WTC11 (cell line): Measurements from ENCODE around the gene EEA1.

Source experiments
- ATF3 ChIP-seq: sonication (generic); formaldehyde crosslinking; conservative IDR thresholded peaks from 2 replicates; pipeline ENCODE4 v1.8.1; 2022; ENCODE audit warnings: mild to moderate bottlenecking, missing genetic modification reagents
- ATF6 ChIP-seq: sonication (generic); formaldehyde crosslinking; IDR thresholded peaks from 2 replicates; pipeline ENCODE4 v1.8.1; 2023; ENCODE audit warnings: mild to moderate bottlenecking, missing genetic modification reagents
- ESRRA ChIP-seq: sonication (generic); formaldehyde crosslinking; IDR thresholded peaks from 2 replicates; pipeline ENCODE4 v1.8.1; 2022; ENCODE audit warnings: mild to moderate bottlenecking, missing genetic modification reagents, borderline replicate concordance
- ETV6 ChIP-seq: sonication (generic); formaldehyde crosslinking; IDR thresholded peaks from 2 replicates; pipeline ENCODE4 v1.8.1; 2022; ENCODE audit warnings: mild to moderate bottlenecking, missing genetic modification reagents
- NFE2L1 ChIP-seq: sonication (generic); formaldehyde crosslinking; IDR thresholded peaks from 2 replicates; pipeline ENCODE4 v1.8.1; 2023; ENCODE audit warnings: missing genetic modification reagents
- ZNF232 ChIP-seq: sonication (generic); formaldehyde crosslinking; IDR thresholded peaks from 2 replicates; pipeline ENCODE4 v1.8.0; 2022; ENCODE audit warnings: mild to moderate bottlenecking, missing genetic modification reagents
- ZNF263 ChIP-seq: sonication (generic); formaldehyde crosslinking; IDR thresholded peaks from 2 replicates; pipeline ENCODE4 v1.8.1; 2022; ENCODE audit warnings: low read depth, mild to moderate bottlenecking, moderate library complexity, missing genetic modification reagents
- TF ChIP-seq, protein P1 (sequence below): fragments of 200-600 bp; IDR thresholded peaks from 2 replicates; pipeline ENCODE4 v1.8.0; 2022; ENCODE audit warnings: antibody characterized with exemption

- TF ChIP-seq ATF6, result no peak
- no peak for TF ChIP-seq ETV6 (CRISPR knock-in tag)
- TF ChIP-seq, protein P1, sequence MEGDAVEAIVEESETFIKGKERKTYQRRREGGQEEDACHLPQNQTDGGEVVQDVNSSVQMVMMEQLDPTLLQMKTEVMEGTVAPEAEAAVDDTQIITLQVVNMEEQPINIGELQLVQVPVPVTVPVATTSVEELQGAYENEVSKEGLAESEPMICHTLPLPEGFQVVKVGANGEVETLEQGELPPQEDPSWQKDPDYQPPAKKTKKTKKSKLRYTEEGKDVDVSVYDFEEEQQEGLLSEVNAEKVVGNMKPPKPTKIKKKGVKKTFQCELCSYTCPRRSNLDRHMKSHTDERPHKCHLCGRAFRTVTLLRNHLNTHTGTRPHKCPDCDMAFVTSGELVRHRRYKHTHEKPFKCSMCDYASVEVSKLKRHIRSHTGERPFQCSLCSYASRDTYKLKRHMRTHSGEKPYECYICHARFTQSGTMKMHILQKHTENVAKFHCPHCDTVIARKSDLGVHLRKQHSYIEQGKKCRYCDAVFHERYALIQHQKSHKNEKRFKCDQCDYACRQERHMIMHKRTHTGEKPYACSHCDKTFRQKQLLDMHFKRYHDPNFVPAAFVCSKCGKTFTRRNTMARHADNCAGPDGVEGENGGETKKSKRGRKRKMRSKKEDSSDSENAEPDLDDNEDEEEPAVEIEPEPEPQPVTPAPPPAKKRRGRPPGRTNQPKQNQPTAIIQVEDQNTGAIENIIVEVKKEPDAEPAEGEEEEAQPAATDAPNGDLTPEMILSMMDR, result no peak
- TF ChIP-seq ZNF263 (CRISPR knock-in tag), result no peak
- TF ChIP-seq NFE2L1 (CRISPR knock-in tag), result no peak
- no peak for TF ChIP-seq ZNF232 (CRISPR knock-in tag)
- TF ChIP-seq ATF3, result no peak
- no peak for TF ChIP-seq ESRRA
Measured at GRCh38 chr12:92736605-92737004, 192.5 kb downstream of the EEA1 start.
